Smooth muscle cell (in vitro differentiated cells): ENCODE measurements around the gene MED25. TPM values are rescaled to one million over a fixed set of nuclear protein-coding genes. Genes with fewer than 3 reads are reported as not detected.

Experiments
- DNase-seq: peaks from one replicate; lab custom pipeline; 2025; ENCODE audit not compliant: unreplicated experiment; lab: John Stamatoyannopoulos, UW
- H2AFZ ChIP-seq: fragments of 200-600 bp; sonication (generic); 2 replicates; pipeline ENCODE4 v1.6.0; 2016; ENCODE audit warnings: antibody characterized with exemption, low read depth, mild to moderate bottlenecking
- H3F3A ChIP-seq: fragments of 200-600 bp; sonication (generic); 2 replicates; pipeline ENCODE4 v1.6.0; 2017; ENCODE audit warnings: antibody characterized with exemption, low read depth
- H3K27ac ChIP-seq: fragments of 200-600 bp; sonication (generic); 2 replicates; pipeline ENCODE4 v1.5.1; 2016; ENCODE audit warnings: low read depth, mild to moderate bottlenecking
- H3K27me3 ChIP-seq: fragments of 200-600 bp; sonication (generic); 2 replicates; pipeline ENCODE4 v1.6.1; 2016; ENCODE audit warnings: low read depth, mild to moderate bottlenecking
- H3K36me3 ChIP-seq: fragments of 200-600 bp; sonication (generic); 2 replicates; pipeline ENCODE4 v1.5.1; 2016; ENCODE audit warnings: low read depth
- H3K4me1 ChIP-seq: fragments of 200-600 bp; sonication (generic); 2 replicates; pipeline ENCODE4 v1.5.1; 2016; ENCODE audit warnings: low read depth
- H3K4me2 ChIP-seq: fragments of 200-600 bp; sonication (generic); 2 replicates; pipeline ENCODE4 v1.6.0; 2016; ENCODE audit warnings: mild to moderate bottlenecking
- H3K4me3 ChIP-seq: fragments of 200-600 bp; sonication (generic); 2 replicates; pipeline ENCODE4 v1.5.1; 2016; ENCODE audit warnings: mild to moderate bottlenecking
- H3K79me2 ChIP-seq: fragments of 200-600 bp; sonication (generic); 2 replicates; pipeline ENCODE4 v1.6.0; 2016; ENCODE audit warnings: low read depth, mild to moderate bottlenecking
- H3K9ac ChIP-seq: fragments of 200-600 bp; sonication (generic); 2 replicates; pipeline ENCODE4 v1.6.0; 2016; ENCODE audit warnings: low read depth
- H3K9me3 ChIP-seq: fragments of 200-600 bp; sonication (generic); replicated peaks from 2 replicates; pipeline ENCODE4 v1.5.1; 2016; ENCODE audit warnings: low read depth
- H4K20me1 ChIP-seq: fragments of 200-600 bp; sonication (generic); 2 replicates; pipeline ENCODE4 v1.6.0; 2016; ENCODE audit warnings: low read depth
- WGBS: methylation state at CpG from one replicate; pipeline ENCODE4 v1.1.7; 2016; ENCODE audit warnings: low lambda C conversion rate; 5-methylcytosine and 5-hydroxymethylcytosine counted together
- polyA plus RNA-seq: library from polyadenylated mRNA; unstranded; fragments of >200 nt; fragmentation: Nextera tagmentation; extraction: Ambion mirVana; gene quantifications from 2 replicates; pipeline ENCODE4 v1.2.1, GENCODE V29; 2016
- total RNA-seq: library from RNA; depleted of rRNA; stranded (reverse); fragments of >200 nt; gene quantifications from 2 replicates; pipeline ENCODE4 v1.2.3, GENCODE V29; 2014
- TF ChIP-seq, protein P1 (sequence below): fragments of 200-600 bp; sonication (generic); IDR thresholded peaks from 2 replicates; pipeline ENCODE4 v1.5.1; 2017; ENCODE audit warnings: borderline replicate concordance, mild to moderate bottlenecking, antibody characterized with exemption; ENCODE audit not compliant: insufficient read depth, poor library complexity, severe bottlenecking

Gene MED25
- total and polyA plus RNA-seq, 2 experiments from 2014 or later: 20.4 to 34.1 TPM

DNA sequence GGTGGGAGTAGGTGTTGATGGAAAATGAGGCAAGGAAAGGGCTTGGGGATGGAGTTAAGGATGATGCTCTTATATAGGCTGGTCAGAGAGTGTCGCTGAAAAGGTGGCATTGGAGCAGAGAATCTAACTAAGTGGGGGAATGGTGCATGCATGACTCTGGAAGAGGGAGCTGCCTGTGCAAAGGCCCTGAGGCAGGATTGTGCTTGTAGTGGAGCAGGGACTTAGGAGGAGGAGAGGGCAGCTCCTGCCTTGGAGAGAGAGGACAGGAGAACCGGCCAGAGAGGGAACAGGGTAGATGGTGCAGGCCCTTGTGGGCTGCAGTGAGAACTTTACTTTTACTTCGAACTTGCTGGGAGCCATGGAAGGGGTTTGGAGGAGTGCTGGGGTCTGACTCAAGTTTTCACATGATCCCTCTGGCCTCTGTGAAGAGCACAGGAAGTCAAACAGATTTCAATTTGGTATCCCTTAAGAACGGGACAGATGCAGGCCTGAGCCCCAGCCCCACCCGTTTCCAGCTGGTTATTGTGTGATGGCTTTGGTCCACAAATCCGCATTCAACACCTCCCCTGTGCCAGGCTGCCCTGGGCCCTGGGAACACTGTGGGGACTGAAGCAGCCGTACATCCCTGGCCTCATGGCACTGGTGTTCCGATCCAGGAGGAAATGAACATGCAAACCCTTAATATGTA is 44.3 kb upstream of the MED25 start:
- no peaks in the 10 kb centered on the region for H3K4me1 ChIP-seq
- H3K27me3 ChIP-seq: no peaks in the 10 kb centered on the region
- H3K9me3 ChIP-seq: no peaks in the 10 kb centered on the region
- H3K9ac ChIP-seq: no peak overlapping the region
- H3K4me2 ChIP-seq: no peak overlapping the region
- no peak overlapping the region for H2AFZ ChIP-seq
- H3F3A ChIP-seq: no peaks in the 10 kb centered on the region
- H3K4me3 ChIP-seq: no peak overlapping the region
- H3K79me2 ChIP-seq: peaks cover 79% of the 10 kb centered on the region
- H4K20me1 ChIP-seq: peaks cover 87% of the 10 kb centered on the region
- no peak for DNase-seq
- H3K27ac ChIP-seq: no peak overlapping the region
- WGBS: 93% methylated on average over 8 of the region's 8 CpGs
- TF ChIP-seq, protein P1, sequence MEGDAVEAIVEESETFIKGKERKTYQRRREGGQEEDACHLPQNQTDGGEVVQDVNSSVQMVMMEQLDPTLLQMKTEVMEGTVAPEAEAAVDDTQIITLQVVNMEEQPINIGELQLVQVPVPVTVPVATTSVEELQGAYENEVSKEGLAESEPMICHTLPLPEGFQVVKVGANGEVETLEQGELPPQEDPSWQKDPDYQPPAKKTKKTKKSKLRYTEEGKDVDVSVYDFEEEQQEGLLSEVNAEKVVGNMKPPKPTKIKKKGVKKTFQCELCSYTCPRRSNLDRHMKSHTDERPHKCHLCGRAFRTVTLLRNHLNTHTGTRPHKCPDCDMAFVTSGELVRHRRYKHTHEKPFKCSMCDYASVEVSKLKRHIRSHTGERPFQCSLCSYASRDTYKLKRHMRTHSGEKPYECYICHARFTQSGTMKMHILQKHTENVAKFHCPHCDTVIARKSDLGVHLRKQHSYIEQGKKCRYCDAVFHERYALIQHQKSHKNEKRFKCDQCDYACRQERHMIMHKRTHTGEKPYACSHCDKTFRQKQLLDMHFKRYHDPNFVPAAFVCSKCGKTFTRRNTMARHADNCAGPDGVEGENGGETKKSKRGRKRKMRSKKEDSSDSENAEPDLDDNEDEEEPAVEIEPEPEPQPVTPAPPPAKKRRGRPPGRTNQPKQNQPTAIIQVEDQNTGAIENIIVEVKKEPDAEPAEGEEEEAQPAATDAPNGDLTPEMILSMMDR: no peak
- no peaks in the 10 kb centered on the region for H3K36me3 ChIP-seq

DNA sequence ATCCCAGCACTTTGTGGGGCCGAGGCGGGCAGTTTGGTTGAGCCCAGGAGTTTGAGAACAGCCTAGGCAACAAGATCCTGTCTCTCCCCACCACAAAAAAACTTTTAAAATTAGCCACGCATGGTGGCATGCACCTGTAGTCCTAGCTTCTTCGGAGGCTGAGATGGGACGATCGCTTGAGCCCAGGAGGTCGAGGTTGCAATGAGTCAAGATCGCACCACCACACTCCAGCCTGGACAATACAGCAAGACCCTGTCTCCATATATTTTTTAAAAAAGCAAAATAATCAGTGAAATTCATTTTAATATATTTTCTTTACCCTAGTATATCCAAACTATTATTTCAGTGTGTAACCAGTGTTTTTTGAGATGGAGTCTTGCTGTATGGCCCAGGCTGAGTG is 43.1 kb upstream of the MED25 start:
- Histone ChIP-seq H3K4me2 (no peak overlapping the region), H3F3A (no peaks in the 10 kb centered on the region), H3K27ac (peak overlapping the region; percentile 38), H4K20me1 (peaks cover 90% of the 10 kb centered on the region), H2AFZ (no peak overlapping the region), H3K79me2 (peaks cover 72% of the 10 kb centered on the region), H3K36me3 (no peaks in the 10 kb centered on the region), H3K9me3 (no peaks in the 10 kb centered on the region), H3K4me1 (no peaks in the 10 kb centered on the region), H3K27me3 (no peaks in the 10 kb centered on the region), H3K4me3 (no peak overlapping the region), H3K9ac (no peak overlapping the region)
- TF ChIP-seq, protein P1: no peak
- 93% methylated on average over 8 of the region's 8 CpGs for WGBS
- no peak for DNase-seq

DNA sequence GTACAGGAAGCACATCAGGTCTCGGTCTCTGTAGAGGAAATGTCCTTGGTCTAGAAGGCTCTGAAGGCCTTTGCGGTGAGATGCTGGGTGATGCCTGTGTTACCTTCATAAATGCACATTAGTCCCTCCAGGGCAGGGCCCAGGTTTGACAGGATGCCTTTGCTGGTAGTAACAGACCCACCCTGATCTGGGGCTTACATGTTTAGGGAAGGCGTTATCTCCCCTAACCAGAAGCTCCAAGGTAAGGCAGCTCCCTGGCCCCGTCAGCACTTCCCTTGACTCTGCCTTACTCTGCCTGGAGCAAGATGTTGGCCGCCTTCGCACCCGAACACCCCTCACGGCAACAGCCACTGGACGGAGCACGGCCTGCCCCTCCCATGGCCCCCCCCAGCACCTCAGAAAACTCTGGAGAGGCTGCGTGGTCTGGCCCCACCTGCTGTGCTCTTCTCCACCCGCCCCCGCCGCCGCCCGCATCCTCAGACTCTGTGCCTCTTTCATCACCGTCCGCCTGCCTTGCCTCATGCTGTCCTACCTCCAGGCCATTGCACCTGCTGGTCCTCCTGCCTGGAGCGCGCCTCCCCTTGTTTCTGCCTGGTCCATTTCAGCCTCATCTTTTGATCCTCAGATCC is 42.2 kb upstream of the MED25 start:
- Histone ChIP-seq H3K27ac (peak overlapping the region; percentile 38), H4K20me1 (peaks cover 90% of the 10 kb centered on the region), H3F3A (no peaks in the 10 kb centered on the region), H3K4me2 (no peak overlapping the region), H2AFZ (no peak overlapping the region), H3K9ac (no peak overlapping the region), H3K4me1 (no peaks in the 10 kb centered on the region), H3K36me3 (no peaks in the 10 kb centered on the region), H3K27me3 (no peaks in the 10 kb centered on the region), H3K79me2 (peaks cover 68% of the 10 kb centered on the region), H3K4me3 (no peak overlapping the region), H3K9me3 (no peaks in the 10 kb centered on the region)
- DNase-seq: no peak
- TF ChIP-seq, protein P1: no peak
- 96% methylated on average over 14 of the region's 20 CpGs for WGBS
